ENCODE results near the gene KSR1. TPM values are rescaled to one million over a fixed set of nuclear protein-coding genes. Genes with fewer than 3 reads are reported as not detected.

KSR1 gene
- total RNA-seq, 1 donor from 2014 or later, result 59.6 TPM

- peaks cover 29% of the 10 kb centered on the region for H3K4me1 ChIP-seq
- no peak for TF ChIP-seq CTCF (IDR thresholded peaks at IDR 0.05)
- H3K9me3 ChIP-seq, result no peaks in the 10 kb centered on the region
- intact Hi-C loops (cut with DNase I), result no loop called here
- no peaks in the 10 kb centered on the region for H3K27me3 ChIP-seq (ENCODE audit: low read depth)
- H3K27ac ChIP-seq, result no peak overlapping the region
- H3K4me3 ChIP-seq, result no peak overlapping the region
- ATAC-seq (no peak), DNase-seq (no peak)
- no peaks in the 10 kb centered on the region for H3K36me3 ChIP-seq
Observed at GRCh38 chr17:27519550-27519949, 63.3 kb downstream of the KSR1 start.

GRCh38 chr17:27520491-27521185 is 64.4 kb downstream of the KSR1 start:
- DNase-seq, result no peak
- no peak overlapping the region for H3K27ac ChIP-seq
- intact Hi-C loops (cut with DNase I), result no loop called here
- no peaks in the 10 kb centered on the region for H3K27me3 ChIP-seq (ENCODE audit: low read depth)
- no peak for ATAC-seq
- peaks cover 36% of the 10 kb centered on the region for H3K4me1 ChIP-seq
- no peaks in the 10 kb centered on the region for H3K36me3 ChIP-seq
- H3K4me3 ChIP-seq, result no peak overlapping the region
- TF ChIP-seq CTCF (IDR thresholded peaks at IDR 0.05), result no peak
- H3K9me3 ChIP-seq, result no peaks in the 10 kb centered on the region

- ATAC-seq (no peak), DNase-seq (no peak)
- intact Hi-C loops (cut with DNase I), result no loop called here
- Histone ChIP-seq H3K36me3 (no peaks in the 10 kb centered on the region), H3K9me3 (no peaks in the 10 kb centered on the region), H3K4me3 (no peak overlapping the region), H3K4me1 (peaks cover 44% of the 10 kb centered on the region), H3K27ac (no peak overlapping the region), H3K27me3 (ENCODE audit: low read depth) (no peaks in the 10 kb centered on the region)
- TF ChIP-seq CTCF (IDR thresholded peaks at IDR 0.05), result no peak
Observed at GRCh38 chr17:27521281-27522027, 65.2 kb downstream of the KSR1 start.

GRCh38 chr17:27522028-27522635 is 65.9 kb downstream of the KSR1 start:
- no peak for ATAC-seq
- Histone ChIP-seq H3K27me3 (ENCODE audit: low read depth) (no peaks in the 10 kb centered on the region), H3K27ac (no peak overlapping the region), H3K4me1 (peaks cover 50% of the 10 kb centered on the region), H3K9me3 (no peaks in the 10 kb centered on the region), H3K4me3 (no peak overlapping the region), H3K36me3 (no peaks in the 10 kb centered on the region)
- DNase-seq, result no peak
- TF ChIP-seq CTCF (IDR thresholded peaks at IDR 0.05), result no peak
- intact Hi-C loops (cut with DNase I), result no loop called here

- intact Hi-C loops (cut with DNase I), result no loop called here
- no peaks in the 10 kb centered on the region for H3K27me3 ChIP-seq (ENCODE audit: low read depth)
- H3K4me1 ChIP-seq, result peaks cover 55% of the 10 kb centered on the region
- no peak overlapping the region for H3K4me3 ChIP-seq
- TF ChIP-seq CTCF (IDR thresholded peaks at IDR 0.05), result no peak
- ATAC-seq, result no peak
- H3K36me3 ChIP-seq, result no peaks in the 10 kb centered on the region
- no peaks in the 10 kb centered on the region for H3K9me3 ChIP-seq
- no peak for DNase-seq
- no peak overlapping the region for H3K27ac ChIP-seq
Observed at GRCh38 chr17:27523712-27524111, 67.5 kb downstream of the KSR1 start.
